Ishikawa (cell line): Measurements from ENCODE around the gene GRIK4.

Experiments
- CEBPB ChIP-seq: IDR thresholded peaks from 2 replicates; pipeline ENCODE4 v1.6.1; 2012
- CREB1 ChIP-seq: IDR thresholded peaks from 2 replicates; pipeline ENCODE4 v1.6.1; 2012; ENCODE audit warnings: low read depth
- EGR1 ChIP-seq: IDR thresholded peaks from 2 replicates; pipeline ENCODE4 v1.6.1; 2012
- EP300 ChIP-seq: IDR thresholded peaks from 2 replicates; pipeline ENCODE4 v1.6.1; 2012; ENCODE audit warnings: borderline replicate concordance
- FOXM1 ChIP-seq: IDR thresholded peaks from 2 replicates; pipeline ENCODE4 v1.6.1; 2012; ENCODE audit warnings: low read depth, borderline replicate concordance
- MAX ChIP-seq: IDR thresholded peaks from 2 replicates; pipeline ENCODE4 v1.6.1; 2012
- NFIC ChIP-seq: IDR thresholded peaks from 2 replicates; pipeline ENCODE4 v1.6.1; 2012
- RAD21 ChIP-seq: IDR thresholded peaks from 2 replicates; pipeline ENCODE4 v1.6.1; 2012; ENCODE audit warnings: low read depth
- REST ChIP-seq: IDR thresholded peaks from 2 replicates; pipeline ENCODE4 v1.6.1; 2012; ENCODE audit warnings: low read depth, mild to moderate bottlenecking
- TAF1 ChIP-seq: IDR thresholded peaks from 2 replicates; pipeline ENCODE4 v1.6.1; 2012; ENCODE audit warnings: low read depth, mild to moderate bottlenecking
- TCF12 ChIP-seq: IDR thresholded peaks from 2 replicates; pipeline ENCODE4 v1.6.1; 2012; ENCODE audit warnings: low read depth
- TEAD4 ChIP-seq: IDR thresholded peaks from 2 replicates; pipeline ENCODE4 v1.6.1; 2012
- USF1 ChIP-seq: IDR thresholded peaks from 2 replicates; pipeline ENCODE4 v1.6.1; 2012
- YY1 ChIP-seq: IDR thresholded peaks from 2 replicates; pipeline ENCODE4 v1.6.1; 2012; ENCODE audit warnings: low read depth

Gene GRIK4

GRCh38 chr11:120756931-120757330 is 245.4 kb downstream of the GRIK4 start:
- no peak for TF ChIP-seq MAX
- TF ChIP-seq CREB1 = no peak
- TF ChIP-seq REST = no peak
- TF ChIP-seq FOXM1 = no peak
- TF ChIP-seq USF1 = no peak

GRCh38 chr11:120759046-120759445 is 247.5 kb downstream of the GRIK4 start:
- TF ChIP-seq CREB1 (no peak), YY1 (no peak)

GRCh38 chr11:120766318-120766717 is 254.8 kb downstream of the GRIK4 start:
- TF ChIP-seq USF1 = no peak
- no peak for TF ChIP-seq EGR1
- no peak for TF ChIP-seq TEAD4
- TF ChIP-seq EP300 = no peak
- TF ChIP-seq RAD21 = no peak
- no peak for TF ChIP-seq YY1

DNA sequence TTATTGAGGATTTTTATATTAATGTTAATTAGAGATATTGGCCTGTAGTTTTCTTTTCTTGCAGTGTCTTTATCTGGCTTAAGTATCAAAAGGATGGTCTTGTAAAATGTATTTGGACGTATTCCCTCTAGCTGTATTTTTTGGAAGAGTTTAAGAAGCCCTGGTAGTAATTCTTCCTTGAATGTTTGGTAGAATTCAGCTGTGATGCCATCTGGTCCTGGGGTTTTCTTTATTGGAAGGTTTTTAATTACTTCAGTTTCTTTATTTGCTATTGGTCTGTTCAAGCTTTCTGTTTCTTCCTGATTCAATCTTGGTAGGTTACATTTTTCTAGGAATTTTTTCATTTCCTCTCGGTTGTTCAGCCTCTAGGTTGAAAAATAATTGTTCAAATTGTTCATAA is 257.4 kb downstream of the GRIK4 start:
- TF ChIP-seq CEBPB (no peak), FOXM1 (no peak), REST (no peak), USF1 (no peak), EGR1 (no peak), TCF12 (no peak), NFIC (no peak), MAX (no peak), TEAD4 (no peak), EP300 (no peak)

DNA sequence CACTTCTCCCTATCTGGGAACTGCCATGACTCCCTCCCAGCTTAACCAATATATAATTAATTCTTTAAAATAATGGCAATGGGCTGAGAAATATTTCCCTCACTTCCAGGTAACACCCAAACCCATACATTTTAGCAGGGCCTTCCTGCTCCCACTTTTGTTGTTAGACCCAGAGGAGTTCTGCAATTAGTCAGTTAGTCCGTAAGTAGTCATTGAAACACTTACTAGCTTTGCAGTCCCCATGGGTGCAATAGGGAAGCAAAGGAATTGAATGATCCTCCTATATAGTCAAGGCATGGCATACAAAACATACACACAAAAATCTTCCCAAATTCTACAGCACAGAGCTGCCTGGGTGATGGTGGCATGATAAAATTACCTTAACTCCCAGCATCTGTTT is 258.4 kb downstream of the GRIK4 start:
- TF ChIP-seq TEAD4 (no peak), CREB1 (no peak), CEBPB (no peak), EP300 (no peak), MAX (no peak)

DNA sequence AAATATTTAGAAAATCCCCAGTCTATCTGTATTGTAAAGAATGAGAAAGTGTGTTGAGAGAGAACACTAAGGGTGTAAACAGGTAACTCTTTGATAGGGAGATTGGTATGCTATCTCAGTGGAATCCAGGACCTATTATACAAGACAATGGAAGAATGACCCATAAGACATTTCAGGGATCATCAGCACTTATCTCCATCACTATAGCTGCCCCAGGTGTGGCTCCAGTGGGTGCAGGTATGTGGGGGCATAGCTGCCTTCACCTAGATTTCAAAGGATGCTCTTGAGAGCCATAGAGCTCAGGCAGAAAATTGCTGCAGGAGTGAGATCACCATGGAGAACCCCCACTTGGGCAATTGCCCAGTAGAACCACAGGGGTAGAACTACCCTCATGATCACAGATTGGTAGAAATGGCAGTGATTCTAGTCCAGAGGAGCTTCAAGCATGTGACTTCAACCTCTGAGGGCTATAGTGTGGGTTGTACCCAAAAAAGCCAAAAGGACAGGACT is 260.1 kb downstream of the GRIK4 start:
- TF ChIP-seq TAF1 (no peak), USF1 (no peak), TCF12 (no peak), CREB1 (no peak), EGR1 (no peak), REST (no peak), TEAD4 (no peak)
